SK-N-MC (cell line): Measurements from ENCODE around the gene LIME1.

Experiments used
- EZH2 ChIP-seq: fragments of 200-600 bp; sonication (generic); IDR thresholded peaks from one replicate; pipeline ENCODE4 v1.6.1; 2017; ENCODE audit warnings: antibody characterized with exemption
- FOXP2 ChIP-seq: optimal IDR thresholded peaks from 2 replicates; pipeline ENCODE3; 2011; ENCODE audit warnings: mild to moderate bottlenecking, moderate library complexity; ENCODE audit not compliant: insufficient read depth; ENCODE audit errors: extremely low read length, control extremely low read depth
- POLR2AphosphoS5 ChIP-seq: IDR thresholded peaks from 2 replicates; pipeline ENCODE4 v1.6.1; 2012; ENCODE audit warnings: mild to moderate bottlenecking, low read depth, low read length, borderline replicate concordance

- TF ChIP-seq EZH2 (no peak), POLR2AphosphoS5 (no peak), FOXP2 (no peak)
Measured at GRCh38 chr20:63778857-63779256, 42.4 kb downstream of the LIME1 start.
